Smooth muscle cell (in vitro differentiated cells): ENCODE measurements around the gene NAA50. TPM values are rescaled to one million over a fixed set of nuclear protein-coding genes. Genes with fewer than 3 reads are reported as not detected.
A peak's percentile ranks its signal among the peaks of the same experiment; 100 is the strongest.

Experiments
- DNase-seq: peaks from one replicate; lab custom pipeline; 2025; ENCODE audit not compliant: unreplicated experiment; lab: John Stamatoyannopoulos, UW
- H2AFZ ChIP-seq: fragments of 200-600 bp; sonication (generic); 2 replicates; pipeline ENCODE4 v1.6.0; 2016; ENCODE audit warnings: antibody characterized with exemption, low read depth, mild to moderate bottlenecking
- H3F3A ChIP-seq: fragments of 200-600 bp; sonication (generic); 2 replicates; pipeline ENCODE4 v1.6.0; 2017; ENCODE audit warnings: antibody characterized with exemption, low read depth
- H3K27ac ChIP-seq: fragments of 200-600 bp; sonication (generic); 2 replicates; pipeline ENCODE4 v1.5.1; 2016; ENCODE audit warnings: low read depth, mild to moderate bottlenecking
- H3K27me3 ChIP-seq: fragments of 200-600 bp; sonication (generic); 2 replicates; pipeline ENCODE4 v1.6.1; 2016; ENCODE audit warnings: low read depth, mild to moderate bottlenecking
- H3K36me3 ChIP-seq: fragments of 200-600 bp; sonication (generic); 2 replicates; pipeline ENCODE4 v1.5.1; 2016; ENCODE audit warnings: low read depth
- H3K4me1 ChIP-seq: fragments of 200-600 bp; sonication (generic); 2 replicates; pipeline ENCODE4 v1.5.1; 2016; ENCODE audit warnings: low read depth
- H3K4me2 ChIP-seq: fragments of 200-600 bp; sonication (generic); 2 replicates; pipeline ENCODE4 v1.6.0; 2016; ENCODE audit warnings: mild to moderate bottlenecking
- H3K4me3 ChIP-seq: fragments of 200-600 bp; sonication (generic); 2 replicates; pipeline ENCODE4 v1.5.1; 2016; ENCODE audit warnings: mild to moderate bottlenecking
- H3K79me2 ChIP-seq: fragments of 200-600 bp; sonication (generic); 2 replicates; pipeline ENCODE4 v1.6.0; 2016; ENCODE audit warnings: low read depth, mild to moderate bottlenecking
- H3K9ac ChIP-seq: fragments of 200-600 bp; sonication (generic); 2 replicates; pipeline ENCODE4 v1.6.0; 2016; ENCODE audit warnings: low read depth
- H3K9me3 ChIP-seq: fragments of 200-600 bp; sonication (generic); replicated peaks from 2 replicates; pipeline ENCODE4 v1.5.1; 2016; ENCODE audit warnings: low read depth
- H4K20me1 ChIP-seq: fragments of 200-600 bp; sonication (generic); 2 replicates; pipeline ENCODE4 v1.6.0; 2016; ENCODE audit warnings: low read depth
- CTCF ChIP-seq: fragments of 200-600 bp; sonication (generic); IDR thresholded peaks from 2 replicates; pipeline ENCODE4 v1.5.1; 2017; ENCODE audit warnings: borderline replicate concordance, mild to moderate bottlenecking, antibody characterized with exemption; ENCODE audit not compliant: insufficient read depth, poor library complexity, severe bottlenecking
- WGBS: methylation state at CpG from one replicate; pipeline ENCODE4 v1.1.7; 2016; ENCODE audit warnings: low lambda C conversion rate; 5-methylcytosine and 5-hydroxymethylcytosine counted together
- polyA plus RNA-seq: library from polyadenylated mRNA; unstranded; fragments of >200 nt; fragmentation: Nextera tagmentation; extraction: Ambion mirVana; gene quantifications from 2 replicates; pipeline ENCODE4 v1.2.1, GENCODE V29; 2016
- total RNA-seq: library from RNA; depleted of rRNA; stranded (reverse); fragments of >200 nt; gene quantifications from 2 replicates; pipeline ENCODE4 v1.2.3, GENCODE V29; 2014

NAA50 gene
- total and polyA plus RNA-seq, 2 experiments from 2014 or later = 50.3 to 97.8 TPM

GRCh38 chr3:113696658-113697499, 49.2 kb downstream of the NAA50 start:
- peak overlapping the region; percentile 81 for H3K9ac ChIP-seq
- H3K27ac ChIP-seq = peak overlapping the region; percentile 61
- peak; percentile 88 for DNase-seq
- under 1% methylated on average over 35 of the region's 38 CpGs for WGBS
- no peaks in the 10 kb centered on the region for H3K36me3 ChIP-seq
- no peaks in the 10 kb centered on the region for H3F3A ChIP-seq
- peak overlapping the region; percentile 94 for H3K4me2 ChIP-seq
- no peaks in the 10 kb centered on the region for H3K27me3 ChIP-seq
- peak overlapping the region; percentile 72 for H3K4me3 ChIP-seq
- H3K9me3 ChIP-seq = no peaks in the 10 kb centered on the region
- H3K79me2 ChIP-seq = peaks cover 34% of the 10 kb centered on the region
- H4K20me1 ChIP-seq = no peaks in the 10 kb centered on the region
- H3K4me1 ChIP-seq = peaks cover 17% of the 10 kb centered on the region
- no peak for TF ChIP-seq CTCF
- peak overlapping the region; percentile 94 for H2AFZ ChIP-seq

- peak; percentile 66 for DNase-seq
- no peak for TF ChIP-seq CTCF
- H3K36me3 ChIP-seq = no peaks in the 10 kb centered on the region
Measured at GRCh38 chr3:113695786-113696645, 50.0 kb downstream of the NAA50 start, which contains the start of gene USF3. TSS of gene USF3 (minus strand) at chr3:113696642. CDS start at chr3:113674878, 21,764 bp downstream.

GRCh38 chr3:113695431-113695785, 50.6 kb downstream of the NAA50 start:
- Histone ChIP-seq H3K4me1 (peaks cover 17% of the 10 kb centered on the region), H3K4me3 (peak overlapping the region; percentile 72), H3K27ac (peak overlapping the region; percentile 90), H3K79me2 (peaks cover 48% of the 10 kb centered on the region), H3K9me3 (no peaks in the 10 kb centered on the region), H3K9ac (peak overlapping the region; percentile 81), H2AFZ (peak overlapping the region; percentile 95), H4K20me1 (no peaks in the 10 kb centered on the region), H3K27me3 (no peaks in the 10 kb centered on the region), H3F3A (no peaks in the 10 kb centered on the region), H3K4me2 (peak overlapping the region; percentile 92), H3K36me3 (no peaks in the 10 kb centered on the region)
- TF ChIP-seq CTCF = no peak
- DNase-seq = no peak
- WGBS = 36% methylated on average over 8 of the region's 8 CpGs

More at GRCh38 chr3:113695786-113696645, 50.0 kb downstream of the NAA50 start, which contains the start of gene USF3:
- peak within 1 kb of the TSS; percentile 94 for H3K4me2 ChIP-seq
- no peaks in the 10 kb centered on the region for H4K20me1 ChIP-seq
- H3K4me3 ChIP-seq = peak within 1 kb of the TSS; percentile 72
- 1% methylated on average over 27 of the region's 75 CpGs for whole genome bisulfite sequencing
- H3K9me3 ChIP-seq = no peaks in the 10 kb centered on the region
- peaks cover 17% of the 10 kb centered on the region for H3K4me1 ChIP-seq
- peaks cover 42% of the 10 kb centered on the region for H3K79me2 ChIP-seq
- no peaks in the 10 kb centered on the region for H3K27me3 ChIP-seq
- no peaks in the 10 kb centered on the region for H3F3A ChIP-seq
- H3K9ac ChIP-seq = peak within 1 kb of the TSS; percentile 81
- H2AFZ ChIP-seq = peak within 1 kb of the TSS; percentile 95
- H3K27ac ChIP-seq = peak within 1 kb of the TSS; percentile 90
